Stimulated activated naive CD4-positive, alpha-beta T cell (primary cell): ENCODE data around the gene HMCN2.

Source experiments
- DNase-seq, 6 experiments: peaks; one replicate each; lab custom pipeline; 2025; lab: John Stamatoyannopoulos, UW

HMCN2 gene

GRCh38 chr9:130265431-130266235 is at the start of gene HMCN2:
Gene HMCN2, plus strand, starts transcription at chr9:130265760. Its CDS starts 119 bp downstream, at chr9:130265879.
- DNase-seq, result no peak

GRCh38 chr9:130217838-130218237 is 47.7 kb upstream of the HMCN2 start:
- DNase-seq, result no peak

GRCh38 chr9:130219661-130220096 is 45.9 kb upstream of the HMCN2 start:
- no peak for DNase-seq

DNA sequence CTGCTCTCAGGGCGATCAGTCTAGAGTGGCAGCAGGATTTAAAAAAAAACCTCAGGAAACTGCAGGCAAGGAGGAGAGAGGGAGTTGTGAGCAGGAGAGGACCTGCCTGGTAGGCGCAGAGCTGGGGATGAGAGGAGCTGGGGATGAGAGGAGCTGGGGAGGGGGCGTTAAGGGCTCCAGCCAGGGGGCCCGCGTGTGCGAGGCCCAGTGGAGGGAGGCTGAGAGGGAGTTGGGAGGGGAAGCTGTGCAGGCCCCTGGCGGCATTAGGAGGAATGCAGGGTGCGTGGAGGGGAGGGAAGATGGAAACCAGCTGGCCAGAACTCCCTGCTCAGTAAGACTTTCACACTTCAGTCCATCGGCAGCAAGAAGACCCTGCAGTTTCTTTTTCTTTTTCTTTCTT is 45.2 kb upstream of the HMCN2 start:
- DNase-seq, result no peak

DNA sequence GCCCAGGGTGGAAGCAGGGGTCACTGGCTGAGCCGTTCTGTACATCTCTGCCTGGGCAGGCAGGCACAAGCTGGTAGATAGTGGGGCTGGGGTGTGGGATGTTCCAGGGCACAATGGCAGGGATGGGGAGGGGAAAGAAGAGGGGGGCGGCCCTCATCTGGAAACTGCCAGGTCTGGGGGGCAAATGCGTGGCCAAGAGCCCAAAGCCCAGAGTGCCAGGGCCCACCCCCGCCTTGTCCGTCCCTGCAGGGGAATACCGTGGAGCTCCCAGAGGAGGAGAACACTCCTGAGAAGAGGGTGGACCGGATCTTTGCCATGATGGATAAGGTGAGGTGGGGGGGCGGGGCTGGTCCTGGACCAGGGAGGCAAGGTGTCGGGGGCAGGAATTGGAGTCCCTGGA is 42.7 kb upstream of the HMCN2 start:
- no peak for DNase-seq

DNA sequence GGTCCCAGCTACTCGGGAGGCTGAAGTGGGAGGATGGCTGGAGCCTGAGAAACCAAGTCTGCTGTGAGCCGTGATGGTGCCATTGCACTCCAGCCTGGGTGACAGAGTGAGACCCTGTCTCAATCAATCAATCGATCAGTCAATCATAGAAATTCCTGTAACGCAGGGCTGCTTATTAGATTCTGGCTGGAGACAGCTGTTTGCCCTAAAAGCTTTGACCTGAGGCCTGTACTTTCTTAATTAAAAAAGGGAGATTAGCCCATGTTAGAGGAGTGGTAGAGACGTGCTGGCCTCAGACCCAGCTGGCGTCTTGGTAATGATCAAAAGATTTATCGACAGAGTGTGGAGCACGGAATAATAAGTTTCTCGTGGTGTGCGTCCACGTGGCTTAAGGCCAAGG is 40.5 kb upstream of the HMCN2 start:
- no peak for DNase-seq

GRCh38 chr9:130225586-130225985 is 40.0 kb upstream of the HMCN2 start:
- DNase-seq, result no peak

DNA sequence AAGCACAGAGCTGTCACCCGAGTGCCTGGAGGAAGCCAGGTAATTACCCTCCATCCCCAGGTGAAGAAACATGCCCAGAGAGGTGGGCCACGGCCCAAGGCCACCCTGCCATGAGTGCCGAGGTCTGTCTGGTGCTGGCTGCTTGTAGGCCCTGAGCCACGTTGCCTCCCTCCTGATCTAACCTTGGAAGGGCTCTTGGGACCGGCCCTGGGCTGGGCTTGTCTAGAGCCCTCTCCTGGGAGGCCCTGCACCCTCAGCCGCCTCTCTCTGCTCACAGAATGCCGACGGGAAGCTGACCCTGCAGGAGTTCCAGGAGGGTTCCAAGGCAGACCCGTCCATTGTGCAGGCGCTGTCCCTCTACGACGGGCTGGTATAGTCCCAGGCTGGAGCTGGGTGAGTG is 39.4 kb upstream of the HMCN2 start:
- DNase-seq, result no peak

DNA sequence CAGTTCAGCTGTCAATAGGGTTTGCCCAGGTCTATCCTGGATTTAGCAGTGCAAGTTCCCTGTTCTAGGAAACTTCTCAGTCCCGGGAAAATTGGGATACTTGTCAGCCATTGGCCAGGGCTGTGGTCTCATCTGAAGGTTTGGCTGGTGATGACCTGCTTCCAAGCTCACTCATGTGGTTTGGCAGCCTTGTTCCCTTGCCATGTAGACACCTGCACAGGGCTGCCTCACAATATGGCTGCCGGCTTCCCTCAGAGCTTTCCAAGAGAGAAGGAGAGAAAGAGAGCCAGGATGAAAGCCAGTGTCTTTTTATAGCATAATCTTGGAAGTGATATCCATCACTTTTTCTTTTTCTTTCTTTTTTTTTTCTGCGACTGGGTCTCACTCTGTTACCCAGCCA is 37.7 kb upstream of the HMCN2 start:
- no peak for DNase-seq

- no peak for DNase-seq
These were observed 35.8 kb upstream of the HMCN2 start for GRCh38 chr9:130229759-130230158.

DNA sequence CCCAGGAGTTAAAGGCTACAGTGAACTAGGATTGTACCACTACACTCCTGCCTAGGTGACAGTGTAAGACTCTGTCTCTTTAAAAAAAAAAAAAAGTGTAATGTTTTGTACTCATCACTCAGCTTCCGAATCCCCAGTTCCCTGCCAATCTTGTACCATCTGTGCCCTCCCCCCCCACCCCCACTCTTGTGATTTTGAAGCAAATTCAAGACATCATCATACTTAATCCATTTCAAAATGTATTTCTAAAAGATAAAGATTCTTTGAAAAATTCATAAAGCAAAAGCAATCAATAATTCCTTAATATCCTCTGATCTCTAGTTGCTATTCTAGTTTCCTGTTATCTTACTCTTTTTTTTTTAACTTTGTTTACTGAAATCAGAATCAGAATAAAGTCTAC is 34.9 kb upstream of the HMCN2 start:
- no peak for DNase-seq

GRCh38 chr9:130232899-130233586 is 32.5 kb upstream of the HMCN2 start:
- no peak for DNase-seq

DNA sequence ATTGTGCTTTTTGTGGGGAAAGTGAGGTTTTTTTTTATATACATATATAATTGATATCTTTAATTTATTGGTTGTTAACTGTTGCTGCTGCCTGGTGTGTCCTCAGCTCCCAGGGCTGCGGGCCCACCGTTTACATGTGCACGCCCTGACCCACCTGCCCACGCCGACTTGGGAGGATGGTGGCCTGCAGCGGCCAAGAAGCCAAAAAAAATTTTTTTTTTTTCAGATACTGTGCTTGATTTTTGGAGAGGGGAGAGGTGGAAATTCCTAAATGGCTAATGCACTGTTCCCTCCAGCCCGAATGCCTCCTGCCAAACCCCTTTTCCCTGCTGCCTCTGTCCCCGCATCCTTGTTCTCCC is 32.0 kb upstream of the HMCN2 start:
- no peak for DNase-seq

DNA sequence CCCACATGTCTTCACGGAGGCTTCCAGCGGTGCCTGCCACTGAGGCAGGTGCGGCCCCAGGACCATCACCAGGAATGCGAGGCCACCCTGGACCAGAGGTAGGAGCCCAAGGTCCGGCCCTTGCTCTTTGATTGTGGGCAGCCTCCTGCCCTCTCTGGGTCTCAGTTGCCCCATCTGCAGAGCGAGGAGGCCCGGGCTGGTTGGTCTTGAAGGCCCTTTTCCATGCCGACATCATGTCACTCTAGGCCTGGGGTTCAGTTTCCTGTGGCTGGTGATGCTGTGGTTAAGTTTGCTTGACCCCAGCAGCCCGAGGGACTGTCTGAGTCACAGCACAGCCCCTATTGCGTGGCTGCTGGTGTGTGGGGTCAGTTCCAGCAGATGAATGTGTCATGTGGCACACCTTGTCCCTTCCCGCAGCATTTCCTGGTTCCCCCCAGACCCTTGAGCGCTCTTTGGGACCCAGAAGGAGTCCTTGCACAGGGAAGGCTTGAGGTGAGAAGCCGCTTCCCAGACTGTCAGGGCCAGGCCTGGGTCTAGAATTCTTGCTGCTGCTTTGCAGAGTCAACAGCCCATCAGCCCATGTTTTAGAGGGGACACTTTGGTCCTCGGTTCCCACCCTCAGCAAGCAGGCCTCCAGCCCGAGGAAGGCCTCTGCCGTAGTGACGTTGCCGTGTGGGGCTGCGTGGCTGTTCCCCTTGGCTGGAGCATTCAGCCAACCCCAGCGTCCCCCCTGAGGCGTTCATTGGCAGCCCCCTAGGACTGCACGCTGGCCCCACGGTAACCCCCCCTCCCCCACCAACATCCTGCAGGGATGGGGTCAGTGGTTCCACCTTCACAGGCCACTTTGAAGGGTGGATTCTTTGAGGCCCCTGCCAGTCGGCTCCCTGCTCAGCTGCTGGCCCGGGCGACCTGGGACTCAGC is 31.0 kb upstream of the HMCN2 start:
- no peak for DNase-seq

- peak; percentile 18 to 79 (median 61) for DNase-seq
These were observed 29.8 kb upstream of the HMCN2 start for GRCh38 chr9:130235558-130236435.

GRCh38 chr9:130236436-130236985 is 29.0 kb upstream of the HMCN2 start:
- DNase-seq, result no peak

DNA sequence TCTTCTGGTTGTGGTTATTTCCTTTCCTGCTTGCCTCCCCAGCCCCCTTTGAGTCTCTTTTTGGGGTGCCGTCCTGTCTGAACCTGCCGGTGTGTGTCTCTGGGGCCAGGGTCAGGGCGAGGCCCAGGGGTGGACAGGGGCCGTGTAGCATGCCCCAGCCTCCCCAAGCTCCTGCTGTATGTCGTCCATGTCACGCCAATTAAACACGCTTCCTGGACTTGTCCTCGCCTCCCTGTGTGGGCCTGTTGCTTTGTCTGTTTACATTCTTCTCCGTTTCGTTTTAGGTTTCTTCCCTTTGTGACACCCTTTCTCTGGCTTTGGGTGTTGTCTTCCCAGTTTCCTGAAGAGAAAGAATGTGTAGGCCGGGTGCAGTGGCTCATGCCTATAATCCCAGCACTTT is 28.5 kb upstream of the HMCN2 start:
- DNase-seq, result no peak

- no peak for DNase-seq
These were observed 27.6 kb upstream of the HMCN2 start for GRCh38 chr9:130237763-130238524.

DNA sequence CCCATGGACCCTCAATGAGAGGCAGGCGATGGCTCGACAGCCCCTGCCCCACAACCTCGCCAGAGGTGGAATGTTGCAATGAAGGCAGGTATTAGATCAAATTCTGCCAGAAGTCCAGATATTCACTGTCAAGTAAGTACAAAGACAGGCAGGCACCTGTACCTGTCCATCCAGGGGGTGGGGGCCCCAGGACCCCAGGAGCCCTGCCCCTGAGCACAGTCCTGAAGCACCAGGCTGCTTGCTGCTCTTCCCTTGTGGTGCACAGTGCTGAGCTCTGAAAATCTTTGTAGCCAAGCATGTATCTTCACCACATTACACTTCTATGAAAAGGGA is 26.2 kb upstream of the HMCN2 start:
- DNase-seq, result no peak

DNA sequence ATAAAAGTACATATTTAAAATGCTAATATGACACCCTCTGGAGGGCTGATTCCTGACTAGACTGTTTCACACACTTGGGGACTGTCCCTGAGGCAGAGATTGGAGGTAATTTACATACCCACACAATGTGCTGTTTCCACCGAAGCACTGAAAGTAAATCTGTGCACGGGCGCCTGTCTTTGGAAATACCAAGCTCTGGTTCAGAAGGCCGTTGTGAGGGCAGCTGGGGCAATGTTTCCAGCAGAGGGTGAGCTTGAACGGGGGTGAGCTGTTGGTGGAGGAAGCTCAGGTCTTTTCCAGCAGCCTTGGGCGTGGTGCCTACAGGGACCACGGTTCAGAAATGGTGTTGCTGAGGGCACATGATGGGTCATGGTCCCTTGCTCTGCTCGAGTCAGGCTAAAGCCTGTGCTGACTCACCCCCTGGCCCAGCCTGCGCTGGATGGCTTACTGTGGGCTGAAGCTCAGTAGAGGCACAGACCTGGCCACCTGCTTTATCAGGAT is 25.8 kb upstream of the HMCN2 start:
- DNase-seq, result no peak
